HG02943 (cell line): ENCODE measurements around the gene SLC16A2.
"Not testable (repeated sequence)": the region's sequence is repeated elsewhere in the genome, so short reads cannot be mapped to it uniquely, and the experiment has no call there.

Experiments used
- ATAC-seq: cut with Tn5 transposase; IDR thresholded peaks from one replicate; pipeline ENCODE4 v1.9.1; 2021; ENCODE audit warnings: mild to moderate bottlenecking, low read depth, moderate library complexity; ENCODE audit not compliant: unreplicated experiment

The SLC16A2 gene

GRCh38 chrX:74505437-74505836 is 84.1 kb downstream of the SLC16A2 start:
- ATAC-seq: no peak

GRCh38 chrX:74506317-74507115 is 85.2 kb downstream of the SLC16A2 start:
- peak; percentile 83 for ATAC-seq

GRCh38 chrX:74507191-74507590 is 85.9 kb downstream of the SLC16A2 start:
- ATAC-seq: no peak

- ATAC-seq: no peak
Measured at GRCh38 chrX:74509989-74510388, 88.7 kb downstream of the SLC16A2 start.

- ATAC-seq: no peak
Measured at GRCh38 chrX:74510401-74510800, 89.1 kb downstream of the SLC16A2 start.

- ATAC-seq: no peak
Measured at GRCh38 chrX:74511704-74512103, 90.4 kb downstream of the SLC16A2 start.

- ATAC-seq: no peak
Measured at GRCh38 chrX:74514384-74514783, 93.1 kb downstream of the SLC16A2 start.

GRCh38 chrX:74515356-74515755 is 94.1 kb downstream of the SLC16A2 start:
- ATAC-seq: no peak

GRCh38 chrX:74516013-74516412 is 94.7 kb downstream of the SLC16A2 start:
- ATAC-seq: not testable (repeated sequence)

GRCh38 chrX:74519870-74520269 is 98.6 kb downstream of the SLC16A2 start:
- no peak for ATAC-seq

GRCh38 chrX:74520291-74520690 is 99.0 kb downstream of the SLC16A2 start:
- ATAC-seq: no peak

- no peak for ATAC-seq
Measured at GRCh38 chrX:74520896-74521295, 99.6 kb downstream of the SLC16A2 start.

- no peak for ATAC-seq
Measured at GRCh38 chrX:74521961-74522751, 100.9 kb downstream of the SLC16A2 start.

- no peak for ATAC-seq
Measured at GRCh38 chrX:74523224-74523623, 101.9 kb downstream of the SLC16A2 start.

- ATAC-seq: no peak
Measured at GRCh38 chrX:74523870-74524735, 102.8 kb downstream of the SLC16A2 start.

- ATAC-seq: no peak
Measured at GRCh38 chrX:74525116-74525515, 103.8 kb downstream of the SLC16A2 start.

GRCh38 chrX:74526764-74527163 is 105.5 kb downstream of the SLC16A2 start:
- no peak for ATAC-seq

GRCh38 chrX:74527350-74527749 is 106.1 kb downstream of the SLC16A2 start:
- ATAC-seq: no peak

- ATAC-seq: no peak
Measured at GRCh38 chrX:74529311-74529710, 108.0 kb downstream of the SLC16A2 start.

GRCh38 chrX:74531081-74531480 is 109.8 kb downstream of the SLC16A2 start:
- ATAC-seq: no peak

- ATAC-seq: no peak
Measured at GRCh38 chrX:74534569-74535038, 113.3 kb downstream of the SLC16A2 start.
